ENCODE data around the gene PLAU. TPM values are rescaled to one million over a fixed set of nuclear protein-coding genes. Genes with fewer than 3 reads are reported as not detected.
A peak's percentile ranks its signal among the peaks of the same experiment; 100 is the strongest.

Gene PLAU
- total RNA-seq, 2 experiments from 2014 or later, result 0.74 to 2.0 TPM

DNA sequence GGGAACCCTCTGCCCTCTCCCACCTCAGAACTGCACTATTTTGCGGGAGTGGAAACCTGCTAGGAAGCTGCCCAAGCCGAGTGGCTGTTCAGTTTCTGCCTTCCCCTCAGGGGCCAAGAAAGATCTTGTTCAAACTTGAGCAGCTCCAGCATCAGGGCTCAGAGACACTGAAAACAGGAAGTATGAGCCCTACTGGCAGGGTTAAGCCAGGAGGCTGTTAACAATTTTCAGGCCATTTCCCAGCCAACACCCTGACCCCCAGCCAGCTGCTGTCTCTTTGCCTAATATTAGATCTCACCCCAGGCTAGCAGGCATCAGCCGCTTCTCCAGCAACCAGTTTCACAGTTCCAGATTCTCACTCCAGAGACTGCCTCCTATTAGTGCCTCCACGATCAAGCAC, 9.2 kb downstream of the PLAU start:
- peak overlapping the region; percentile 56 for H3K4me2 ChIP-seq (ENCODE audit: low read length)
- H3K4me3 ChIP-seq (ENCODE audit: low read depth, low read length, poor library complexity, severe bottlenecking), result no peak overlapping the region
- H3K79me2 ChIP-seq (ENCODE audit: insufficient read depth, low read depth, low read length), result no peaks in the 10 kb centered on the region
- H3K9me3 ChIP-seq (ENCODE audit: low read length), result no peaks in the 10 kb centered on the region
- no TSS peak for BruUV-seq (replicated peaks)
- peak; percentile 86 for DNase-seq (ENCODE audit: low spot score)
- intact Hi-C loops (cut with micrococcal nuclease; ENCODE audit: unreplicated experiment), result no loop called here
- peak overlapping the region; percentile 52 for H3K27ac ChIP-seq (ENCODE audit: low read depth, low read length, poor library complexity, severe bottlenecking)
- H3K4me1 ChIP-seq (ENCODE audit: insufficient read depth, low read length, poor library complexity, severe bottlenecking), result peaks cover 31% of the 10 kb centered on the region
- no peaks in the 10 kb centered on the region for H3K36me3 ChIP-seq (ENCODE audit: insufficient read depth, low read length)
- ChIA-PET POLR2A (interaction anchor here (0.6 to 1.2 kb wide), 10 partner anchors 15 to 1084 kb away, joined by 3 to 4 read pairs (median 3); no protein-coding TSS in a partner anchor), CTCF (ENCODE audit: unreplicated experiment) (interaction anchor here (0.7 kb wide), 1 partner anchor 13 kb away, joined by 6 read pairs; no protein-coding TSS in a partner anchor)
- no peaks in the 10 kb centered on the region for H3K9me2 ChIP-seq (ENCODE audit: insufficient read depth, low read length)
- H2AFZ ChIP-seq (ENCODE audit: low read length), result peak overlapping the region; percentile 93
- H4K20me1 ChIP-seq (ENCODE audit: insufficient read depth, low read length), result no peaks in the 10 kb centered on the region
- TF ChIP-seq EZH2phosphoT487 (IDR thresholded peaks at IDR 0.05; ENCODE audit: borderline replicate concordance, low read depth, low read length), result no peak
- TF ChIP-seq CTCF (conservative IDR thresholded peaks at IDR 0.05; ENCODE audit: low read length), result 0 out of 2 replicates have a peak, but pooled peaks have one; percentile 15

GRCh38 chr10:73922007-73922863, 11.3 kb downstream of the PLAU start:
- no peaks in the 10 kb centered on the region for H4K20me1 ChIP-seq (ENCODE audit: insufficient read depth, low read length)
- H3K27ac ChIP-seq (ENCODE audit: low read depth, low read length, poor library complexity, severe bottlenecking), result no peak overlapping the region
- TF ChIP-seq CTCF (conservative IDR thresholded peaks at IDR 0.05; ENCODE audit: low read length), result no peak
- no peak for TF ChIP-seq EZH2phosphoT487 (IDR thresholded peaks at IDR 0.05; ENCODE audit: borderline replicate concordance, low read depth, low read length)
- no peaks in the 10 kb centered on the region for H3K9me3 ChIP-seq (ENCODE audit: low read length)
- H2AFZ ChIP-seq (ENCODE audit: low read length), result no peak overlapping the region
- no peaks in the 10 kb centered on the region for H3K36me3 ChIP-seq (ENCODE audit: insufficient read depth, low read length)
- no peaks in the 10 kb centered on the region for H3K9me2 ChIP-seq (ENCODE audit: insufficient read depth, low read length)
- intact Hi-C loops (cut with micrococcal nuclease; ENCODE audit: unreplicated experiment), result no loop called here
- no peak overlapping the region for H3K4me2 ChIP-seq (ENCODE audit: low read length)
- BruUV-seq (replicated peaks), result no TSS peak
- no peaks in the 10 kb centered on the region for H3K79me2 ChIP-seq (ENCODE audit: insufficient read depth, low read depth, low read length)
- CTCF ChIA-PET (ENCODE audit: unreplicated experiment), result no interaction called here
- no peak overlapping the region for H3K4me3 ChIP-seq (ENCODE audit: low read depth, low read length, poor library complexity, severe bottlenecking)
- DNase-seq (ENCODE audit: low spot score), result no peak
- peaks cover 45% of the 10 kb centered on the region for H3K4me1 ChIP-seq (ENCODE audit: insufficient read depth, low read length, poor library complexity, severe bottlenecking)
- POLR2A ChIA-PET, result no interaction called here

DNA sequence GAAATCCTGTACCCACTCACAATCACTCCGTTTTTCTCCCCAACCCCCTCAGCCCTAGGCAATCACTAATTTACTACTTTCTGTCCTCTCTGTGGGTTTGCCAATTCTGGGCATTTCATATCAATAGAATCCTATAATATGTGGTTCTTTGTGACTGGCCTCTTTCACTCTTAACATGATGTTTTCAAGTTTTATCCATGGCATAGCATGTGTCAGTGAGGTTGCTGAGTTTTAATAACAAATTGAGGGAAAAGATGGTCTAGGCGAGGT, 11.9 kb downstream of the PLAU start:
- POLR2A ChIA-PET, result no interaction called here
- H4K20me1 ChIP-seq (ENCODE audit: insufficient read depth, low read length), result no peaks in the 10 kb centered on the region

More for the DNA sequence above, 11.9 kb downstream of the PLAU start:
- Histone ChIP-seq H3K27ac (ENCODE audit: low read depth, low read length, poor library complexity, severe bottlenecking) (no peak overlapping the region), H3K9me2 (ENCODE audit: insufficient read depth, low read length) (no peaks in the 10 kb centered on the region), H2AFZ (ENCODE audit: low read length) (no peak overlapping the region), H3K4me3 (ENCODE audit: low read depth, low read length, poor library complexity, severe bottlenecking) (no peak overlapping the region), H3K4me2 (ENCODE audit: low read length) (no peak overlapping the region), H3K79me2 (ENCODE audit: insufficient read depth, low read depth, low read length) (no peaks in the 10 kb centered on the region), H3K36me3 (ENCODE audit: insufficient read depth, low read length) (no peaks in the 10 kb centered on the region), H3K4me1 (ENCODE audit: insufficient read depth, low read length, poor library complexity, severe bottlenecking) (peaks cover 45% of the 10 kb centered on the region), H3K9me3 (ENCODE audit: low read length) (no peaks in the 10 kb centered on the region)
- BruUV-seq (replicated peaks), result no TSS peak
- CTCF ChIA-PET (ENCODE audit: unreplicated experiment), result no interaction called here
- intact Hi-C loops (cut with micrococcal nuclease; ENCODE audit: unreplicated experiment), result no loop called here
- TF ChIP-seq CTCF (conservative IDR thresholded peaks at IDR 0.05; ENCODE audit: low read length), result no peak
- no peak for TF ChIP-seq EZH2phosphoT487 (IDR thresholded peaks at IDR 0.05; ENCODE audit: borderline replicate concordance, low read depth, low read length)
- DNase-seq (ENCODE audit: low spot score), result no peak

Data from OCI-LY7 (cell line).